ENCODE measurements around the gene KRT15. TPM values are rescaled to one million over a fixed set of nuclear protein-coding genes. Genes with fewer than 3 reads are reported as not detected.
A peak's percentile ranks its signal among the peaks of the same experiment; 100 is the strongest.

The KRT15 gene
- polyA plus RNA-seq, 2 donors, result 1,457 to 2,808 TPM

DNA sequence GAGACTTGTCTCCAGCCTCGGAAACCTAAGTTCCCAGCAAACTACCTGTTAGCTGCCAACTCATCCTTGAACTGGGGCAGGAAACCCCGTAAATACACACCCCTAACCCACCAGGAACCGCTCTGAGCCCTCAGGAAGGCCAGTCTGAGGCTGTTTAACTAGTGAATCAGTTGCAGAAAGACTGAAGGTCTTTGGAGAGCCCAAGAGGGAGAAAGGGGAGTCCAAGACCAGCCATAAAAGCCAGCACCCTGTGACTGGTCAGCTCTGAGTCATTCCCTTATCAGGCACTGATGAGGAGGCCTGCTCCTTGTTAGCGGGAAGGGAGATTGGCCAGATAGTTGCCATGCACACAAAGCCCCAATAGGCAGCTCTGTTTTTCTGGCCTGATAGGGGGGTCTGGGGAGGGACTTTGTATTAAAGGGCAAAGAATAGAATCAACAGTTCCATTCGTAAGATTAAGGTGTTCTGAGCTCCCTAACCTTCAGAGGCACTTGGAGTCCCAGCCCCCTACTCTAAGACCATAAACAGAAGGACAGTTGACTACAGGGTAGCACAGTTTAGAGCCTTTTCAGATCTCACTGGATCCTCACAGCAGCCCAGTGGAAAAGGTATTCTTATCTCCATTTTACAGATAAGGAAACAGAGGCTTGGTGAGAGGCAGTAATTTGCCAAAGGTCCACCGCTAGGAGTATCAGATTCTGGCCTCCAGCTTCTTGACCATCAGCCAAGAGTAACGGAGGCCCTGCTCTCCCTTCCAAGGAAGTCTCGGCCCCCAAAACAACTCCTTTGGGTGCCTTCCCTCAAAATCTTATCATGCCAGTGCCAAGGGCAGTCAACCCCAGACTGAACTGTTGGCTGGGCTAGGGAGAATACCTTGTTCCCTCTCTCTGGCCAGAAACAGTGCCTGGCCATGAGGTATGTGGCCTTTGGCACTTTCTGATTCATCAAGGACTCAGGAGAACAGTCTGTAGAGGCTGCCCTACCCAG lies 11.7 kb upstream of the KRT15 start:
- H3K36me3 ChIP-seq (ENCODE audit: control insufficient read depth in 2 of 2, insufficient read depth in 2 of 2, low read length in 1 of 2), result no peaks in the 10 kb centered on the region
- no peak overlapping the region for H3K27ac ChIP-seq (ENCODE audit: low read depth in 2 of 2, low read length in 1 of 2)
- no peaks in the 10 kb centered on the region for H3K9me3 ChIP-seq (ENCODE audit: control insufficient read depth in 2 of 2, insufficient read depth in 1 of 2, low read depth in 1 of 2, low read length in 1 of 2)
- no peaks in the 10 kb centered on the region for H3K27me3 ChIP-seq (ENCODE audit: control insufficient read depth in 1 of 2, insufficient read depth in 2 of 2, low read length in 2 of 2)
- H3K4me1 ChIP-seq (ENCODE audit: control insufficient read depth in 2 of 2, insufficient read depth in 2 of 2, low read length in 1 of 2), result peaks cover 0 to 14% of the 10 kb centered on the region in 2 donors
- H3K4me3 ChIP-seq (ENCODE audit: low read depth in 1 of 2, low read length in 2 of 2), result no peak overlapping the region
- 67 to 74% methylated on average over 8 of the region's 8 CpGs for WGBS, 2 donors

DNA sequence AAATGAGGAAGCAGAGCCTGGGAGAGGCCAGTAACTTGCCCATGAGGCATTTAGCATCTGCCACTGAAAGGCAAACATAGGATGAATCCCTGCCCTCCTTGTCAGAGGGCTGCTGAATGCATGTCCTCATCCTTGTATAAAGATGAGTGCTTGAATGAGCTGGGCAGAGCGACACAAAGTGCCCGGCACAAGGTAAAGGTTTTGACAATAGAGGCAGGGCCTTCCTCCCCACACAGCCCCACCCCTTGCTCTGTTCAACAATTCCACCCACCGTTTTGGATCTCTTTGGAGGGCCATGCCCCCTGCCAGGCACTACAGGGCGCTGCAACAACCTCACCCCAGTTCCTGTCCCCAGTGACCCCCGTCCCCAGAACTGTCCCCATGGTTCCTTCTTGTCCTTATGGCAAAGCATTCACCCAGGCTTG lies 10.8 kb upstream of the KRT15 start:
- no peaks in the 10 kb centered on the region for H3K27me3 ChIP-seq (ENCODE audit: control insufficient read depth in 1 of 2, insufficient read depth in 2 of 2, low read length in 2 of 2)
- 56 to 69% methylated on average over 5 of the region's 5 CpGs for WGBS, 2 donors
- peaks cover 0 to 14% of the 10 kb centered on the region in 2 donors for H3K4me1 ChIP-seq (ENCODE audit: control insufficient read depth in 2 of 2, insufficient read depth in 2 of 2, low read length in 1 of 2)
- no peaks in the 10 kb centered on the region for H3K9me3 ChIP-seq (ENCODE audit: control insufficient read depth in 2 of 2, insufficient read depth in 1 of 2, low read depth in 1 of 2, low read length in 1 of 2)
- no peaks in the 10 kb centered on the region for H3K36me3 ChIP-seq (ENCODE audit: control insufficient read depth in 2 of 2, insufficient read depth in 2 of 2, low read length in 1 of 2)
- peak overlapping the region; percentile 48 to 78 for H3K27ac ChIP-seq (ENCODE audit: low read depth in 2 of 2, low read length in 1 of 2)
- H3K4me3 ChIP-seq (ENCODE audit: low read depth in 1 of 2, low read length in 2 of 2), result peak overlapping the region in 1 of 2 donors; percentile 15

DNA sequence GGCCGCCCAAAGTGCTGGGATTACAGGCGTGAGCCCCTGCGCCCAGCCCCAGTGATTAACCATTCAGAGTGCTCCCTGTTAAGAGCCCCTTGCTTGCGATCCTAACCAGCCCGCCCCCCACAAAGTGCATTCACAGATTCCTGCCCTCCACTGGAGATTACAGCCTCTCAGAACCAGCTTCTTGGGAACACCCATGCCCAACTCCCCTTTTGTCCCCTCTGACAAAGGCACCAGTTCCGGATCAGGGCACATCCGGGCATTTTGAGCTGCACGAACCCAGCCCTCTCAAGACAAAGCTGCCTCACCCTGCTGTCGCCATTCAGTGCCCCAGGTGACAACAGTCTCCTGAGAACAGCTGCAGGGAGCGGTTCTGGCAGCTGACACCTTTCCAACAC lies 10.3 kb upstream of the KRT15 start:
- WGBS, 2 donors, result 50 to 51% methylated on average over 10 of the region's 10 CpGs
- peaks cover 0 to under 1% of the 10 kb centered on the region in 2 donors for H3K36me3 ChIP-seq (ENCODE audit: control insufficient read depth in 2 of 2, insufficient read depth in 2 of 2, low read length in 1 of 2)
- peak overlapping the region; percentile 15 to 23 for H3K4me3 ChIP-seq (ENCODE audit: low read depth in 1 of 2, low read length in 2 of 2)
- peaks cover 0 to 14% of the 10 kb centered on the region in 2 donors for H3K4me1 ChIP-seq (ENCODE audit: control insufficient read depth in 2 of 2, insufficient read depth in 2 of 2, low read length in 1 of 2)
- peak overlapping the region; percentile 48 to 78 for H3K27ac ChIP-seq (ENCODE audit: low read depth in 2 of 2, low read length in 1 of 2)
- no peaks in the 10 kb centered on the region for H3K9me3 ChIP-seq (ENCODE audit: control insufficient read depth in 2 of 2, insufficient read depth in 1 of 2, low read depth in 1 of 2, low read length in 1 of 2)
- H3K27me3 ChIP-seq (ENCODE audit: control insufficient read depth in 1 of 2, insufficient read depth in 2 of 2, low read length in 2 of 2), result no peaks in the 10 kb centered on the region

DNA sequence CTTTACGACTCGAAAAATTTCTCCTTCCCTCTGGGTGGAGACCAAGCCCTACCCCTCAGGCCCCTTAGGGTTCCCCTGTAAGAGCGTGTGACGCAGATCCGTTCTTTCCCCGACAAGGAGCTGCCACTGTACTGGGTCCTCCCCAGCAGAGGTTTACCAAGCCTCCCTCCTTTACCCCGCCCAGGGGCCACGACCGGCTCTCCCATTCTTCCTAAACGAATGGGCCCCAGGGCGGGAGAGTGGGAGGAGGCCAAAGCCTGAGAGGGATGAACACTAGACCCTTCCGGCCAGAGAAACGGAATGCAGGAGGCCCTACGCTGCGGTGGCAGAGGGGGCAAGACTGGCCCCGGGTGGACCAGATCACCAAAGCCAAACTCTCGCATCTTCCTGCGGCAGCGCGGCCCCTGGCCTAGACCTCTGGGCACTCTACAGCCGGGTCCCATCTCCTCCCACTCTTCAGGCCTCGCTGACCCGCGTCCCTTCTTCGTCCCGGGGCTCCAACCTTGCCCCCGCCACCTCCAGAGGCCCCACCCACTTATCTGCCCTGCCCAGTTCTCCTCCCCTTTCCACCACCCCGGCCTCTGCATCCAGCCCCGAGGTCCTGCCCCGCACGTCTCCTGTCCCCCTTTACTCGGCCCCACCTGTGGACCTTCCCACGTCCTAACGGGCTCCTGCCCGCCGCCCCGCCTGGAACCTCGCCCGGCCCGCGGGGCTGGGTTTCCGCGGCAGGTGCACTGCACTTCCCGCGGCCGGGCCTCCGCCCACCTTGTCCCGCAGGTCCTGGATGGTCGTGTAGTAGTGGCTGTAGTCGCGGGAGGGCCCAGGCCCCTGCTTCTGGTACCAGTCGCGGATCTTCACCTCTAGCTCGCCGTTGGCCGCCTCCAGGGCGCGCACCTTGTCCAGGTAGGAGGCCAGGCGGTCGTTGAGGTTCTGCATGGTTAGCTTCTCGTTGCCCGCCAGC lies 8.7 kb upstream of the KRT15 start:
- H3K36me3 ChIP-seq (ENCODE audit: control insufficient read depth in 2 of 2, insufficient read depth in 2 of 2, low read length in 1 of 2), result peaks cover 0 to 2% of the 10 kb centered on the region in 2 donors
- H3K9me3 ChIP-seq (ENCODE audit: control insufficient read depth in 2 of 2, insufficient read depth in 1 of 2, low read depth in 1 of 2, low read length in 1 of 2), result no peaks in the 10 kb centered on the region
- H3K4me1 ChIP-seq (ENCODE audit: control insufficient read depth in 2 of 2, insufficient read depth in 2 of 2, low read length in 1 of 2), result peaks cover 0 to 17% of the 10 kb centered on the region in 2 donors
- no peaks in the 10 kb centered on the region for H3K27me3 ChIP-seq (ENCODE audit: control insufficient read depth in 1 of 2, insufficient read depth in 2 of 2, low read length in 2 of 2)
- 7 to 10% methylated on average over 62 of the region's 62 CpGs for WGBS, 2 donors
- peak overlapping the region; percentile 56 to 76 for H3K27ac ChIP-seq (ENCODE audit: low read depth in 2 of 2, low read length in 1 of 2)
- H3K4me3 ChIP-seq (ENCODE audit: low read depth in 1 of 2, low read length in 2 of 2), result peak overlapping the region; percentile 60 to 62

DNA sequence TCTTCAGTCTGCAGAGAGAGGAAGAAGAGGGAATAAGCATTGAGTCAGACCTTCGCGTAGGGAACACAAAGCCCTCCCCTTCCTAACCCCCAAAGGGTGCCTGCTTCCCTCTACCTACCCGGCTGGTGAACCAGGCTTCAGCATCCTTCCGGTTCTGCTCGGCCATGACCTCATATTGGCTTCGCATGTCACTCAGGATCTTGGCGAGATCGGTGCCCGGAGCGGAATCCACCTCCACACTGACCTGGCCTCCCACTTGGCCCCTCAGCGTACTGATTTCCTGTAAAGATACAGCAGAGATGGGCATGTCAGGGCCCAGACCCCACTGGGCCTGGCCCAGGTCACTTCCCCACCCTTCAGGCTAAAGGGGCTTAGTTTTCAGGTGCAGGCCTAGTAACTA lies 5.6 kb upstream of the KRT15 start:
- no peaks in the 10 kb centered on the region for H3K27me3 ChIP-seq (ENCODE audit: control insufficient read depth in 1 of 2, insufficient read depth in 2 of 2, low read length in 2 of 2)
- peak overlapping the region; percentile 50 to 61 for H3K27ac ChIP-seq (ENCODE audit: low read depth in 2 of 2, low read length in 1 of 2)
- WGBS, 2 donors, result 70 to 74% methylated on average over 11 of the region's 11 CpGs
- peaks cover 0 to 2% of the 10 kb centered on the region in 2 donors for H3K36me3 ChIP-seq (ENCODE audit: control insufficient read depth in 2 of 2, insufficient read depth in 2 of 2, low read length in 1 of 2)
- peaks cover 0 to 28% of the 10 kb centered on the region in 2 donors for H3K4me1 ChIP-seq (ENCODE audit: control insufficient read depth in 2 of 2, insufficient read depth in 2 of 2, low read length in 1 of 2)
- peak overlapping the region; percentile 37 to 62 for H3K4me3 ChIP-seq (ENCODE audit: low read depth in 1 of 2, low read length in 2 of 2)
- H3K9me3 ChIP-seq (ENCODE audit: control insufficient read depth in 2 of 2, insufficient read depth in 1 of 2, low read depth in 1 of 2, low read length in 1 of 2), result no peaks in the 10 kb centered on the region

DNA sequence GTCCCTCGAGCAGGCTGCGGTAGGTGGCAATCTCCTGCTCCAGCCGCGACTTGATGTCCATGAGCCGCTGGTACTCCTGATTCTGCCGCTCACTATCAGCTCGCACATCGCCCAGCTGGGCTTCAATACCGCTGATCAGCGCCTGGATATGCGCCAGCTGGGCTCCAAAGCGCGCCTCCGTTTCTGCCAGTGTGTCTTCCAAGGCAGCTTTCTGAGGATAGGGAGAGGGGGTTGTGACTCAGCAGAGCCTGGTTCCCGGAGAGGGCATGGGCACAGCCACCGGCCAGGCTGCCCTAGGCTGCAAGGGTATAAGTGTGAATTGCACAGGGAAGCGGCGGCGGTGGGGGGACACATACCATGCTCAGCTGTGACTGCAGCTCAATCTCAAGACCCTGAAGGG lies 5.1 kb upstream of the KRT15 start:
- peak overlapping the region; percentile 50 to 62 for H3K27ac ChIP-seq (ENCODE audit: low read depth in 2 of 2, low read length in 1 of 2)
- peaks cover 0 to 2% of the 10 kb centered on the region in 2 donors for H3K36me3 ChIP-seq (ENCODE audit: control insufficient read depth in 2 of 2, insufficient read depth in 2 of 2, low read length in 1 of 2)
- H3K9me3 ChIP-seq (ENCODE audit: control insufficient read depth in 2 of 2, insufficient read depth in 1 of 2, low read depth in 1 of 2, low read length in 1 of 2), result no peaks in the 10 kb centered on the region
- H3K4me3 ChIP-seq (ENCODE audit: low read depth in 1 of 2, low read length in 2 of 2), result peak overlapping the region; percentile 37 to 62
- WGBS, 2 donors, result 47 to 50% methylated on average over 19 of the region's 19 CpGs
- no peaks in the 10 kb centered on the region for H3K27me3 ChIP-seq (ENCODE audit: control insufficient read depth in 1 of 2, insufficient read depth in 2 of 2, low read length in 2 of 2)
- H3K4me1 ChIP-seq (ENCODE audit: control insufficient read depth in 2 of 2, insufficient read depth in 2 of 2, low read length in 1 of 2), result peaks cover 0 to 27% of the 10 kb centered on the region in 2 donors

DNA sequence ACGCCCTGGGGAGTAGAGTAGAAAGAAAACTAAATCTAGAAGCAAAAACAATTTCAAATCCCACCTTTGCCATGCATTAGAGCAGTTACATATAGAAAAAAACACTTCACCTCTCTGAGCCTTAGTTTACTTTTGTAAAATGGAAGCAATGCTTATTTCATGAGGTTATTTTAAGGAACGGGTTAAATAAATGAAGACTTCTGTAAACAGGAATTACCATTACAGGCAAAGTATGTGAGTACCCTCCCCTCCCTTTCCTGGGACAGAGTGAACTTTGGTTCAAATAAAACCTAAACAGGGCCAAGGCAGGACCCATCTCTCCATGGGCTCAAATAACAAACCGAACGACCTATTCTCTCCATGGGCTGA lies 4.5 kb upstream of the KRT15 start:
- WGBS, 2 donors, result 49 to 51% methylated on average over 4 of the region's 4 CpGs
- Histone ChIP-seq H3K9me3 (ENCODE audit: control insufficient read depth in 2 of 2, insufficient read depth in 1 of 2, low read depth in 1 of 2, low read length in 1 of 2) (no peaks in the 10 kb centered on the region), H3K4me1 (ENCODE audit: control insufficient read depth in 2 of 2, insufficient read depth in 2 of 2, low read length in 1 of 2) (peaks cover 0 to 27% of the 10 kb centered on the region in 2 donors), H3K27me3 (ENCODE audit: control insufficient read depth in 1 of 2, insufficient read depth in 2 of 2, low read length in 2 of 2) (no peaks in the 10 kb centered on the region), H3K36me3 (ENCODE audit: control insufficient read depth in 2 of 2, insufficient read depth in 2 of 2, low read length in 1 of 2) (peaks cover 0 to 2% of the 10 kb centered on the region in 2 donors), H3K27ac (ENCODE audit: low read depth in 2 of 2, low read length in 1 of 2) (no peak overlapping the region), H3K4me3 (ENCODE audit: low read depth in 1 of 2, low read length in 2 of 2) (peak overlapping the region in 1 of 2 donors; percentile 62)

DNA sequence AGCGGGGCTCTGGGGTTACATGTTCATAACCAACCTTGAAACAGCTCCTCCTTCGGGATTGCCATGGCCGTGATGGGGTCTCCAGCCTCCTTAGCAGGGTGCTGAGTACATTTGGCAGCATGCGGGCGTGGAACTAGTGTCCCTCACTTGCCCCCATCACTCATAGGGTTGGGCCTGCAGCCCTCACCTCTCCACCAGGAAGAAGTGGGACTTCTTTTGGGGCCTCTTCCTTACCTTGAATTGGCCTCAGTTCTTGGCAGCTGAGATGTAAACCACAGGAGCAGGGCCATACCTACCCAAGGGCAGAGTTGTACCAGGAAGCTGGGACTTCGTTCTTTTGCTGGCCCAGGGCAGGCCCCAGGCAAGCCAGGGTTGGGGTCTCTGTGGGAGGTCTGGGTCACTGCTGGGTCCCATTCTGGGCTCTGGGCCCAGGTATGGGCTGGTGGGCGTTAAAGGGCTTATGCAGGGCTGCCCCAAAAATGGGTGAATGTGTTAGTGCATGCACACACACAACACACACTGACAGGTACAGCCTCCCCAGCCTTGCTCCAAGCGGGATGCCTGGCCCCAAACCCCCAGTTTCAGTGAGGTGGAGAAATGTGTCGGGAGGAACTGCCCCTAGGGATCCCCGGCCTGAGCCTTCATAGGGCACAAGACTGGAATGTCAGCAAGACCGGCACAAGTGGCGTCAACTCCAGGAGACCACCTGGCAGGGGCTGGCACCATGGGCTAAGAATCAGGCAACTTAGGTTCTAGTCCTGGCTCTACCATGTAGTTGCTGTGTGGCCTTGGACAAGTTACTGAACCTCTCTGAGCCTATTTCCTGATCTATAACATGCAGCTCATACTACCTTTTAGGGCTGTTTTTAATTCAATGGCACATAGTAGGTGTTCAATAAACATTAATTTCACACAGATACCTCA lies 3.9 kb upstream of the KRT15 start:
- WGBS, 2 donors, result 62 to 73% methylated on average over 12 of the region's 12 CpGs
- no peaks in the 10 kb centered on the region for H3K9me3 ChIP-seq (ENCODE audit: control insufficient read depth in 2 of 2, insufficient read depth in 1 of 2, low read depth in 1 of 2, low read length in 1 of 2)
- H3K27me3 ChIP-seq (ENCODE audit: control insufficient read depth in 1 of 2, insufficient read depth in 2 of 2, low read length in 2 of 2), result no peaks in the 10 kb centered on the region
- peaks cover 0 to 2% of the 10 kb centered on the region in 2 donors for H3K36me3 ChIP-seq (ENCODE audit: control insufficient read depth in 2 of 2, insufficient read depth in 2 of 2, low read length in 1 of 2)
- peaks cover 0 to 21% of the 10 kb centered on the region in 2 donors for H3K4me1 ChIP-seq (ENCODE audit: control insufficient read depth in 2 of 2, insufficient read depth in 2 of 2, low read length in 1 of 2)
- H3K27ac ChIP-seq (ENCODE audit: low read depth in 2 of 2, low read length in 1 of 2), result peak overlapping the region; percentile 80 to 83
- peak overlapping the region in 1 of 2 donors; percentile 19 for H3K4me3 ChIP-seq (ENCODE audit: low read depth in 1 of 2, low read length in 2 of 2)

Measured in esophagus (tissue), 2 donors.